Measurements from ENCODE around the gene CD72.
"Not testable (repeated sequence)": the region's sequence is repeated elsewhere in the genome, so short reads cannot be mapped to it uniquely, and the experiment has no call there.

The CD72 gene

DNA sequence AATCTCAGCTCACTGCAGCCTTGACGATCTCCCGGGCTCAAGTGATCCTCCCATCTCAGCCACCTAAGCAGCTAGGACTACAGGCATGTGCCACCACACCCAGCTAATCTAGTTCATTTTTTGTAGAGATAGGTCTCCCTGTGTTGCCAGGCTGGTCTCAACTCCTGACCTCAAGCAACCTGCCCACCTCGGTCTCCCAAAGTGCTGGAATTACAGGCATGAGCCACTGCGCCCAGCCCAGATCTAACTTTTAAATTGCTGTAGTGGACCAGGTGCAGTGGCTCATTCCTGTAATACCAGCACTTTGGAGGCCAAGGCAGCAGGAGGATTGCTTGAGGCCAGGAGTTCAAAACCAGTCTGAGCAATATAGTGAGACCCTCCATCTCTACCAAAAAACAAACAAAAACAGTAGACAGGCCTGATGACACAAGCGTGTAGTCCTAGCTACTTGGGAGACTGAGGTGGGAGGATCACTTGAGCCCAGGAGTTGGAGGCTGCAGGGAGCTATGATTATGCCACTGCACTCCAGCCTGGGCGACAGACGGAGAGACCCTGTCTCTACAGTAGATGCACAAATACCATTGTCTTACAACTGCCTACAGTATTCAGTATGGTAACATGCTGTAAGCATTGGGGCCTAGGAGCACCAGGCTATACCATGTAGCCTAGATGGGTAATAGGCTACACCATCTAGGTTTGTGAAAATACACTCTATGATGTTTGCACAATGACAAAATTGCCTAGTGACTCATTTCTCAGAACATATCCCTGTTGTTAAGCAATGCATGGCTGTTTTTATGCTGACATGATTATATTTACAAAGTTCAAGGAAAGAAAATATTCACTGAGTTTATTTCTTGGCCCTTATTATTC, 34.0 kb upstream of the CD72 start:
- H3K4me3 ChIP-seq (ENCODE audit: low read length) = no peak overlapping the region
- DNase-seq (ENCODE audit: low read depth, low spot score) = no peak

DNA sequence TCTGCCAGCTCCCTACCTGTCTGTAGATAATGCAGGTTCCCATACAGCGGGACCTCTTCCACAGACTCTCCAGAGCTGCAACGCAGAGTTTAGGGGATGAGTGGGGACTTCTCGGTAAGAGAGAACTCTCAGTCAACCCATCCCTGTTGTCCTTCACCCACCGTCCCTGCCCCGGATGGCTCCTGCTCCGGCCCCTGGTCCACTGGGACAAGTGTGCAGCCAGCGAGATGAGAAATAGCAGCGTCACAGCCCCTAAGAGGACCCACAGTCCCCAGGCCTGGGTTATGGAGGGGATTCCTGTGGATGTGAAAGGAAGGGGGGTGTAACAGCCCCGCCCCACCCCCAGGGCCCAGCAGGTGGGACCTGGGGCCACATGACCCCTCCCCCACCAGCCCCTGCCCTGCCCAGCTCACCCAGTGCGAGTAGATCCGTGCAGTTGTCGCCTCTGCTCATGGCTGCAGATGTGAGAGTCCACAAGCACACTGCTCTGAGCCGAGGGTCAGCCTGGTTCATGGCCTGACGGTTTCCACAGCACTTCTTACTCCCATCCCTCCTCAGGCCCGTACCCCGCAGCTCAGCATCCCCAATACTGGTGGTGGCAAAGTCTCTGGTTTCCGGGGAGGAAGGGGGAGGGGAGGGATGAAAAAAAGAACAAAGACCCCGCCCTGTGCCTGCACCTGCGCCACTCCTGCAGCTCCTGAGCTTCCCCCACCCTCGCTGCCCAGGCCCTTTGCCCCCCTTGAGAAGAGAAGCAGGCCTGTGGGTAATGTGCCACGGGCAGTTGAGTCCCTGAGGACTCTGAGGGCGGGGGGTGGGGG, 32.3 kb upstream of the CD72 start, which contains the start of gene SIT1:
Gene SIT1 (minus strand): TSS at position 591 of the 818 bp plus-strand sequence. CDS start 78 bp downstream, at position 513.
- peak within 1 kb of the TSS; percentile 93 for H3K4me3 ChIP-seq (ENCODE audit: low read length)
- peak; percentile 75 for DNase-seq (ENCODE audit: low read depth, low spot score)

DNA sequence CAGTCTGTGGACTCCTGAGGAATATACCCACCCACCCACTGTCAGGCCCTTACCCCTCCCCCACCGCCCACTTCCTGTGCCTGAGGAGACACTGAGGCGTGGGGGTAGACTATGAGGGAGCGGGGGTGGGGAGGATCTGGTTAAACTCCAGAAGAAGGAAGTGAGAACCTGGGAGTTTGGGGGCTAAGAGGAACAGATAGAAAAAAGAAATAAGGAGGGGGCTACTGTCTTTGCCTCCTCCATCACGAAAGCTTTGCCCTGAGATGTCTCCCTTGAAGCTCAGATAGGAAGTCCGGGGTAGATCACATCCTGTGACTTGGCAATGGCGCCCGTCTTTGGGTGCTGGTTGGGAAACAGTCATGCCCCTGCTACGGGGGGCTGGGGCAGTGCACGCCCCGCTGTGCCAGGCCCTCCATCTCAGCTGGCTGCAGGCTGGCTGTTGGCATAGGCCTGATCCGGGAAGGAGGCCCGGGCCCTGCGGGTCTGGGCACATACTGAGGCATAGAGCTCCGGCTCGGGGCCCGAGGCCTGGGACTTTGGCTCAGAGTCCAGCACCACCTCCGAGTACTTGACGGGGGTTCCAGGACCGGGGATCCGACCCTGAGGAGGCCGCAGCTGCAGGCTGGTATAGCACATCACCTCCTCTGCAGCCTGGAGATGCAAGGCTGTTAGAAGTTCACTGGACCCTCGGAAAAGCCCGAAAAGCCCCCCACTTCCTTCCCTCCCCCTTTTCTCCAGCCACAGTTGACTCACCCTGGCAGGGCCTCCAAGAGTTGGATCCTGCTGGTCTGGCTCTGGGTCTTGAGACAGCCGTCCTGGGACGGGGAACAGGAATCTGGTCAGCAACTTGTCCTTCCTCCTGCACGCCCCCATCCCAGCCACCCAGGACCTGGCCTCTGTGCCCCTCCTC, 31.5 kb upstream of the CD72 start:
- DNase-seq (ENCODE audit: low read depth, low spot score) = peak; percentile 75
- peak overlapping the region; percentile 93 for H3K4me3 ChIP-seq (ENCODE audit: low read length)

DNA sequence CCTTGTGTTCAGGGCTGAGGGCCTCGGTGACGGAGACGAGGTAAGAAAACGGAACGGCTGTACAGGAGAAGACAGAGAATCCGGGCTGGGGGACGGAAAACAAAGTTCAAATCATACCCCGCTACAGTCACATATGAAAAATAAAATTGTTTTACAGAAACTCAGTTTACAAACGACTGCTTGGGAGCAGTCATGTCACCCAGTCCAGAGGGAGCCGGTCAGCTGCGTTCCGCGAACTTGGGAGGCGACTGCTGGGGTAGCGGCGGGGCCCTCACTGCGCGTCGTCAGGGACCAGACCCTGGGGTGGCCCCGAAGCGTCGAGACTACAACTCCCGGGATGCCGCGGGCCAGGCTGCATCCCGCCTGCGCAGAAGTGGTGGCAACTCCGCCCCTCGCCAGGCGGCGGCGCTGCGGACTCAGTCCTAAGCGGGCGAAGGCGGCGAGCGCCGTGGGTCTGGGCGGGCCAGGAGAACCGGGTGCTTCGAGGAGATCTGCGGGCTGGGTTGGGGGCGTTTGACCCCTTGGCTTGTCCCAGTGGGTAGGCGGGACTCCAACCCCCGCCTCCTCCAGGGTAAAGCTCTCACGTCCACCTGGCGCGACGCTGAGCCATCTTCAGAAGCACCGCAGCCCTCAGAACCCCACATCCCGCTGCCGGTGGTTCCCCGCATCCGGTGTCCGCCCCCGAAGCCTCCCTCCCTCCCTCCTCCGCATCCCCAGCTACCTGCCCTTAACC, 28.5 kb upstream of the CD72 start:
- DNase-seq (ENCODE audit: low read depth, low spot score) = peak; percentile 95
- peak overlapping the region; percentile 75 for H3K4me3 ChIP-seq (ENCODE audit: low read length)

DNA sequence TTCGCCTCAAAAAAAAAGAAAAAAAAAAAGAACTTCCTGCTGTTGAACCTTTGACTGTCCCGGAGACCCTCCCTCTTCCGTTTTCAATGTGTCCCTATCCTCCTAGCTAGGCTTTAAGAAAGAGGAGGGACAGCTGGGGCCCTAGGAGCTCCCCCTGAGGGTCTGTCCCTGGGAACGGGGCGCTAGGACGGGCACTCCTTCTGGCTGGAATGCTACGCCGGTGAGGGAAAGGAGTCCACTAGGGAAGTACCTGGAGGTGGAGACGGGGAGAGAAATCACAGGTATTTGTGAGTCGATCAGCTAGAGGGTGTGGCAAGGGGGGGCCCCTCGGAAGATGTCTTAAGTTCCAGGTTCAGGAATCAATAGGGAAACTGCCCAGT, 27.9 kb upstream of the CD72 start:
- H3K4me3 ChIP-seq (ENCODE audit: low read length) = peak overlapping the region; percentile 75
- DNase-seq (ENCODE audit: low read depth, low spot score) = peak; percentile 64

DNA sequence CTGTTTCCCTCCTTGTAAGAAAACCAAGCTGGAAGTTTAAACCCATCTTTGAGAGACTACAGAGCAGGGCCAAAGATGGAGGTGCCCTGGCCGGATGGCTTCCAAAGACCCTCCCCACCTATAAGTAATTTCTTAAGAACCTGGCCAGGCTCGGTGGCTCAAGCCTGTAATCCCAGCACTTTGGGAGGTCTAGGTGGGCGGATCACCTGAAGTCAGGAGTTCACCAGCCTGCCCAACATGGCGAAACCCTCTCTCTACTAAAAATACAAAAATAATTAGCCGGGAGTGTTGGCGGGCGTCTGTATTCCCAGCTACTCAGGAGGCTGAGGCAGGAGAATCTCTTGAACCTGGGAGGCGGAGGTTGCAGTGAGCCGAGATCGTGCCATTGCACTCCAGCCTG, 27.5 kb upstream of the CD72 start:
- DNase-seq (ENCODE audit: low read depth, low spot score) = not testable (repeated sequence)
- peak overlapping the region; percentile 75 for H3K4me3 ChIP-seq (ENCODE audit: low read length)

DNA sequence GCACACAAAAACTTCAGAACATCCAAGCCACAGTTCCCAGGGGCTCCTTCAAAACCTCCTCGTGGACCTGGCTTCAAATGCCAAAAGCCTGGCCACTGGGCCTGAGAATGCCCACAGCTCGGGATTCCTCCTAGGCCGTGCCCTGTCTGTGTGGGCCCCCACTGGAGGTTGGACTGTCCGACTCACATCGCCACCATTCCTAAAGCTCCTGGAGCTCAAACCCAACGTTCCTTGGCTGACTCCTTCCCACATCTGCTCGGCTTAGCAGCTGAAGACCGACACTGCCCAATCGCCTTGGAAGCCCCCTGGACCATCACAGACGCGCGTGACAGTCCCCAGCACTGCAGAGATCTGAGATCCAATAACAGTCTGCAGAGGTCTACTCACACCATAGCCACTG, 24.8 kb upstream of the CD72 start:
- H3K4me3 ChIP-seq (ENCODE audit: low read length) = no peak overlapping the region
- DNase-seq (ENCODE audit: low read depth, low spot score) = no peak

DNA sequence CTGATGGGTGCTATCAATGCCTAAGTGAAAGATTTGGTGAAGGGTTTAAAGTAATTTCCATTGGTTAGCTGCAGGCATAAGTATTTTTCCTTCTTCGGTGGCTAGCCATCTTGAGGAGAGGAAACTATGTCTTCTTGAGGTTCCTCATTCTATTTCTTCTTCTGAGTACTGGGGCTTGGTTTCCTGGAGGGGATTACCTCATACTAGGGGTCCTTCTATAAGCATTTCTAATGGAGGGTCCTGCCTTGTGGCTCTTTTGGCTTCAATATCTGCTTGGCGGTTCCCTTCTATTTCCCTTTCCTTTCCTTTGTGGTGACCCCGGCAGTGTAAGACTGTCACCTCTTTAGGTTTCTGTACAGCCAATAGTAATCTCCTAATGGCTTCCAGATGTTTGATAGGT, 23.3 kb upstream of the CD72 start:
- DNase-seq (ENCODE audit: low read depth, low spot score); H3K4me3 ChIP-seq (ENCODE audit: low read length): not testable (repeated sequence)

DNA sequence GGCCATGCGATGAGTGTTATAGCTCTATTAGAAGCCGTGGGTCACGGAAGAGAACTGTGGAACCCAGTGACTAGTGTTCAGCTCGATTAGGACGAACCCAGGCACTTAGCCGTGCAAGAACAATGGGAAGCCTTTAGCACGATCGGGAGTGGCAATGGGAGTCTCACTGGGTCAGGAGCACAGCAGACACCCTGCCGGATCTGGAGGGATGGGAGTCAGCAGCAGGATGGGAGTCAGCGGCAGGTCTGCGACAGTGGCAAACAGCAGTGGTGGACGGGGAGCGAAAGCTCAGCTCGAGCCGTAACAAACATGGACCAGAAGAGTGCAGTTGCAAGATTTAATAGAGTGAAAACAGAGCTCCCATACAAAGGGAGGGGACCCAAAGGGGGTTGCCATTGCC, 22.2 kb upstream of the CD72 start:
- DNase-seq (ENCODE audit: low read depth, low spot score); H3K4me3 ChIP-seq (ENCODE audit: low read length): not testable (repeated sequence)

DNA sequence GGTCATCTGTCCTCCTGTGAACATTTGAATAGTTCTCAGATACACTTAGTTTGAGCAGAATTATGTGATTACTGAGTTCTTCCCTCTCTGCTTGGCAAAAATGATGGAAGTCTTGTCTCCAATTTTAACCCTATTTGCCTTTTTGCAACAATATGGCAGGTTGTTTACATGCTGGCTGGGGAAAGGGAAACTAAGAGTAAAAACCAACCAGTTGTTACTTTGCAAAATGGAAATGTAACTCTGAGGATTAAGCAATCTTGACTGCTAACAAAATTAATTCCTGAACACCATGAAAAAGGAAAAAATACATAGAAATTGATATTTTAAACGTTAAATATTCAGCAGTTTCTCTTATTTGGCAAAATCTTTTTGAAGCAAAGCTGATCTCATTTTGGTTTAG, 21.4 kb upstream of the CD72 start:
- H3K4me3 ChIP-seq (ENCODE audit: low read length) = no peak overlapping the region
- DNase-seq (ENCODE audit: low read depth, low spot score) = no peak

DNA sequence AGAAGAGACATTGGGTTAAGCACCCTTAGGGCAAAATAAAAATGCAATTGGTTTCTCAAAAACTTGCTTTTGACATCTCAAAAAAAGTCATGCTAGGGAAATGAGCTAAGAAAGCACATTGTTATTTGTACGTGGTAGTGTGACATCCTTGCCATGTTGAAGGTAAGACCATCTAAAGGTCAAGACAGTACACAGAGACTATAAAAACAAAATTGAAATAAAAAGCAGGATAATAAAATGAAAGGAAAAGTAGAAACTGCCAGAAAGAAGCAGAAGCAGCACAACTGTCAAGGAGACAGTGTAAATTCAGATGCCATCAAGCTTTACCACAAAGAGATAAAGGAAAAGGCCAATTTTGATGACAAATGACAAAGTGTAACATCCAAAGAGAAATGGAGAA, 21.0 kb upstream of the CD72 start:
- H3K4me3 ChIP-seq (ENCODE audit: low read length); DNase-seq (ENCODE audit: low read depth, low spot score): not testable (repeated sequence)

DNA sequence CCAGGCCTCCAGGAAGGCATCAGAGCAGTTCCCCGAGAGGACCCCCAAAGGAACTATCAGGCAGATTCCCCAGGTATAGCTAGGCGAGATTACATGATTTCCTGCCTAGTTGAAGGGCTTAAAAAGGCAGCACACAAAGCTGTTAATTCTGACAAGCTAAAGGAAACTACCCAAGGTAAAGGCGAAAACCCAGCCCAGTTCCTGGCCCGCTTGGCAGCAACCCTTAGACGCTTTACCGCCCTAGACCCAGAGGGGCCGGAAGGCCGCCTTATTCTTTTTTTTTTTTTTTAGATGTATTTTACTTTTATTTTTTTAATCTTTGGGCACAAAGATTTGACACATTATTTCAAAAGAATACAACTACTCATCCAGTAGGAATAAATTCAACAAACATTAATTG, 20.5 kb upstream of the CD72 start:
- not testable (repeated sequence) for DNase-seq (ENCODE audit: low read depth, low spot score); H3K4me3 ChIP-seq (ENCODE audit: low read length)

DNA sequence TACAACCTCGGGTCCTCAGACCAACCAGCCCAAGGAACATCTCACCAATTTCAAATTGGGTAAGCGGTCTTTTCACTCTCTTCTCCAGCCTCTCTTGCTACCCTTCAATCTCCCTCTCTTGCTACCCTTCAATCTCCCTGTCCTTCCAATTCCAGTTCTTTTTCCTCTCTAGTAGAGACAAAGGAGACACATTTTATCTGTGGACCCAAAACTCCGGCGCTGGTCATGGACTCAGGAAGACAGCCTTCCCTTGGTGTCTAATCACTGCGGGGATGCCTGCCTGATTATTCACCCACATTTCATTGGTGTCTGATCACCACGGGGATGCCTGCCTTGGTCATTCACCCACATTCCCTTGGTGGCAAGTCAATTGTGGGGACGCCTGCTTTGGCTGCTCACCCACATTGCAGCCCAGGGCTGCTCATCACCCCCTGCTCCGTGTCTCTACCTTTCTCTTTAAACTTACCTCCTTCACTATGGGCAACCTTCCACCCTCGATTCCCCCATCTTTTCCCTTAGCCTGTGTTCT, 19.3 kb upstream of the CD72 start:
- not testable (repeated sequence) for DNase-seq (ENCODE audit: low read depth, low spot score); H3K4me3 ChIP-seq (ENCODE audit: low read length)

DNA sequence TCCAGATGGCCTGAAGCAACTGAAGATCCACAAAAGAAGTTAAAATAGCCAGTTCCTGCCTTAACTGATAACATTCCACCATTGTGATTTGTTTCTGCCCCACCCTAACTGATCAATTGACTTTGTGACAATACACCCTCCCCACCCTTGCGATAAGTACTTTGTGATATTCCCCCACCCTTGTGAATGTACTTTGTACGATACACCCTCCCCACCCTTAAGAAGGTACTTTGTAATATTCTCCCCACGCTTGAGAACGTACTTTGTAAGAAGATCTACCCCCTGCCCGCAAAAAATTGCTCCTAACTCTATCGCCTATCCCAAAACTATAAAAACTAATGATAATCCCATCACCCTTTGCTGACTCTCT, 18.6 kb upstream of the CD72 start:
- H3K4me3 ChIP-seq (ENCODE audit: low read length); DNase-seq (ENCODE audit: low read depth, low spot score): not testable (repeated sequence)

DNA sequence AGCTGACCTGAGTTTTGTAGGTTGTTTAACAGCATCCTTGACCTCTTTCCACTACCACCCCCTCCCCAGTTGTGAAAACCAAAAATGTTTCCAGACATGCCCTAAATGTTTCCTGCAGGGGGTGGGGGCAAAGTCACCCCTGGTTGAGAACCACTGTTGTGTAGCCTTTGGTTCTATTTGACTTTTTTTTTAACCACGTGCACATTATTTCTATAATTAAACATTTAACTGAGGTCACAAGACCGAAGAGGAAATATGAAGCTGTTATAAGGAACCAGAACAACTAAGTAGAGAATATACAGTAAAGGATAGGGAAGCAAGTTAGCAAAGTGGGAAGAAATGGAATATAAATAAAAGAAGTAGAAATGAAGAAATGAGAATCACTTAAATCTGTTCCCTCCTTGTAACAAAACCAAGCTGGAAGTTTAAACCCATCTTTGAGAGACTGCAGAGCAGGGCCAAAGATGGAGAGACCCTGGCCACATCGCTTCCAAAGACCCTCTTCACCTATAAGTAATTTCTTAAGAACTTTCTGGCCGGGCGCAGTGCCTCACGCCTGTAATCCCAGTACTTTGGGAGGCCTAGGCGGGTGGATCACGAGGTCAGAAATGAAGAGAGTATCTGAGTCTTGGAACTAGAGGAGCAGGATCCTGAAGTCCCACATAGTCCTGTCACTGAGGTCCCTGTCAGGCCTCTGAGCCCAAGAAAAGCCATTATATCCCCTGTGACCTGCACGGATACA, 18.1 kb upstream of the CD72 start:
- no peak overlapping the region for H3K4me3 ChIP-seq (ENCODE audit: low read length)
- DNase-seq (ENCODE audit: low read depth, low spot score) = no peak

DNA sequence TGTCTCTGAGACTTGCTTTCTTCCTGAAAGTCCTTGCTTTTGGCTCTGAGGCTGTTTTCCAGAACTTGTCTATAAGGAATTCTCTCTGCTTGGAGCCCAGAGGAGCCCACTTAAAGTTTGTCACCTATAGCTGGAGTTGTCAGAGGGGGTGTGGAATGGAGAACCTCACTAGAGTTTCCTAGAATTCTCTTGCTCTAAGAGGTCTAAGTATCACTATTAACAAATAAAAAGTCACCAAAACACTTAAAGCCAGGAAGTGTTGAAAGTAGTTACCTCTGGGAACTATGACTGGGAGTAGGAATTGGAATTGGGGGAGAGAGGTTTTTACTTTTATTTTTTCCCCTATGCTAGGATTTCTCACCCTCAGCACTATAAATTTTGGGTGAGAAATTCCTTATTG, 17.5 kb upstream of the CD72 start:
- DNase-seq (ENCODE audit: low read depth, low spot score) = no peak

DNA sequence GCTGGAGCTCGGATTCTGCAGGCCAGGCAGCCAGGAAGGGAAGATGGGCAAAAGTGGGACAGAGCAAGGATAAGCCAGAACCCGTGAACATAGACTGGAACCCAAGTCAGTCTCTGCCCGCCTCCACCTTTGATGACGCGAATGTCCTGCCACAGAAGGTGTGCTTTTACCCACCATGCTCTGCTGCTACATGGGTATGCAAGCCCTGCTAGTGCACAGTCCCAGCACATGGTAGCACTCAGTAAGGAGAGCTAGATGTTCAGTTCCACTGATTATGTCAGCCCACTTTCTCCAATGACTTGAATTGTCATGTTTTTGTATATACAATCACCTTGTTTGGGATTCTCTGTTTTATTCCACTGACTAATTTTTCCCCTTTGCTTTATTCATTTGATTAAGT, 11.4 kb upstream of the CD72 start:
- DNase-seq (ENCODE audit: low read depth, low spot score) = no peak
- no peak overlapping the region for H3K4me3 ChIP-seq (ENCODE audit: low read length)

More for the DNA sequence above, 17.5 kb upstream of the CD72 start:
- no peak overlapping the region for H3K4me3 ChIP-seq (ENCODE audit: low read length)

Data from Jurkat, Clone E6-1 (cell line).